Calu3 (cell line): ENCODE results near the gene TENM4. TPM values are rescaled to one million over a fixed set of nuclear protein-coding genes. Genes with fewer than 3 reads are reported as not detected.

Experiments
- BruUV-seq: library from RNA; stranded (reverse); fragments of 400-500 nt; replicated peaks from 2 replicates; lab custom pipeline; 2021; lab: Mats Ljungman, UMichigan
- CTCF ChIA-PET: fragments of 300-600 bp; sonication (Branson Sonifier 250); formaldehyde crosslinking; loops from one replicate; lab custom pipeline; 2022; ENCODE audit warnings: antibody characterized with exemption; lab: Charles Lee
- DNase-seq: peaks from one replicate; pipeline ENCODE4 v3.0.0; 2022
- H3K27ac Mint-ChIP-seq: one replicate; pipeline ENCODE4 v1.8.0; 2022; ENCODE audit warnings: mixed read lengths; ENCODE audit not compliant: unreplicated experiment
- H3K27me3 Mint-ChIP-seq: one replicate; pipeline ENCODE4 v1.8.0; 2022; ENCODE audit warnings: mixed read lengths; ENCODE audit not compliant: unreplicated experiment
- H3K36me3 Mint-ChIP-seq: one replicate; pipeline ENCODE4 v1.8.0; 2022; ENCODE audit warnings: mild to moderate bottlenecking, moderate library complexity, mixed read lengths; ENCODE audit not compliant: insufficient read depth, unreplicated experiment
- H3K4me1 Mint-ChIP-seq: one replicate; pipeline ENCODE4 v1.8.0; 2022; ENCODE audit warnings: mild to moderate bottlenecking, low read depth, mixed read lengths; ENCODE audit not compliant: unreplicated experiment
- H3K4me3 Mint-ChIP-seq: one replicate; pipeline ENCODE4 v1.8.0; 2022; ENCODE audit warnings: mild to moderate bottlenecking, low read depth, moderate library complexity, mixed read lengths; ENCODE audit not compliant: unreplicated experiment
- H3K9me3 Mint-ChIP-seq: one replicate; pipeline ENCODE4 v1.8.0; 2022; ENCODE audit warnings: low read depth, mixed read lengths; ENCODE audit not compliant: unreplicated experiment
- CTCF ChIP-seq: fragments of 200-600 bp; IDR thresholded peaks from one replicate; pipeline ENCODE4 v1.8.0; 2022; ENCODE audit warnings: antibody characterized with exemption; ENCODE audit not compliant: unreplicated experiment
- intact Hi-C: fragments of 100-400 bp; cut with micrococcal nuclease; formaldehyde crosslinking; loops from one replicate; pipeline ENCODE4 v1.10.0; 2022; ENCODE audit not compliant: unreplicated experiment
- total RNA-seq: library from RNA; stranded (reverse); gene quantifications from 2 replicates; pipeline ENCODE4 v1.2.3, GENCODE V29; 2022

The TENM4 gene
- total RNA-seq, 1 experiment from 2014 or later, result not detected

DNA sequence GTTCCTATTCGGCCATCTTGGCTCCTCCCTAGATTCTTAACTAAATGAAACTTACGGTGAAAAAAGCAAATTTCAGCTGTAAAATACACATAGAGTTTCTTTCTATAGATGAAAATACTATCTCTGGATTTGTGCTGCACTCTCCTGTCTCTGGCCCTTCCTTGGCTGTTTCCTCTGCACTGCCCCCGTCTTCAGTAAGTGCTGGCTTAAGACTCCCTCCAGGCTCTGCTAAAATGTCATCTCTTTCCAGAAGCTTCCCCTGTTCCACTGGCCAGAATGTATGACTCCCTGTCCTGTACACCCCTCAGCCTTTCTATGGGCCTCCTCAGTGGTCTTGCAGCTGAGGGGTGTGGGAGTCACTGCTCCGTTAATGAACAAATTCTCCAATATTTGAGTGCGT is 757.1 kb downstream of the TENM4 start:
- no peak for TF ChIP-seq CTCF
- intact Hi-C loops, result no loop called here
- BruUV-seq, result no TSS peak
- Mint-ChIP-seq H3K27me3 (peaks cover 44% of the 10 kb centered on the region), H3K4me3 (peak overlapping the region; percentile 43), H3K36me3 (no peaks in the 10 kb centered on the region), H3K4me1 (no peaks in the 10 kb centered on the region), H3K9me3 (no peaks in the 10 kb centered on the region), H3K27ac (no peak overlapping the region)
- no peak for DNase-seq
- CTCF ChIA-PET, result no interaction called here

- intact Hi-C loops, result no loop called here
- DNase-seq, result no peak
- Mint-ChIP-seq H3K4me1 (no peaks in the 10 kb centered on the region), H3K4me3 (no peak overlapping the region), H3K27ac (no peak overlapping the region), H3K9me3 (no peaks in the 10 kb centered on the region), H3K36me3 (no peaks in the 10 kb centered on the region), H3K27me3 (peaks cover 21% of the 10 kb centered on the region)
- no TSS peak for BruUV-seq
- TF ChIP-seq CTCF, result no peak
- CTCF ChIA-PET, result no interaction called here
Observed at GRCh38 chr11:78676026-78676557, 764.7 kb downstream of the TENM4 start.

- Mint-ChIP-seq H3K4me3 (no peak overlapping the region), H3K27me3 (peaks cover 22% of the 10 kb centered on the region), H3K9me3 (no peaks in the 10 kb centered on the region), H3K36me3 (no peaks in the 10 kb centered on the region), H3K4me1 (no peaks in the 10 kb centered on the region), H3K27ac (no peak overlapping the region)
- TF ChIP-seq CTCF, result no peak
- BruUV-seq, result no TSS peak
- intact Hi-C loops, result no loop called here
- CTCF ChIA-PET, result interaction anchor here (0.9 to 1.1 kb wide), 2 partner anchors 15 to 27 kb away, joined by 3 read pairs; no protein-coding TSS in a partner anchor
- no peak for DNase-seq
Observed at GRCh38 chr11:78672850-78673620, 767.8 kb downstream of the TENM4 start.

DNA sequence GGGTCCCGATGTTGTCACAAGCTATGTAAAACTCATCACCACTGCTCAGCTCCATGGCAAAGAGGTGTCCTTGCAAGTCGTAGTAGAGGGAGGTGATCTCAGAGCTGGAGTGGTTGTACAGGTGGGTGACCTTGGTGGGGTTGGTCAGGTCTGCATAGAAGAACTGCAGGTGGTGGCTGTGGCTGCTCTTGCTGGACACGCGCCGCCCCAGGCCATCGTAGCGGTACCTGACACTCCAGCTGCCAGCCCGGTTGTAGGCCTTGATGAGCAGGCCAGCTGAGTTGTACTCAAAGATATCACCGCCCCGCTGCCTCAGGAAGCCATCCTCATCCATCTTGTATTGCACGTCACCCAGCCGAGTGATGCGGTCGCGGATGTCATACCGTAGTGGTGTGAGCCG is 771.6 kb downstream of the TENM4 start:
- BruUV-seq, result no TSS peak

More for the DNA sequence above, 771.6 kb downstream of the TENM4 start:
- TF ChIP-seq CTCF, result no peak
- Mint-ChIP-seq H3K27ac (no peak overlapping the region), H3K36me3 (no peaks in the 10 kb centered on the region), H3K4me1 (no peaks in the 10 kb centered on the region), H3K4me3 (no peak overlapping the region), H3K27me3 (peaks cover 41% of the 10 kb centered on the region), H3K9me3 (no peaks in the 10 kb centered on the region)
- intact Hi-C loops, result no loop called here
- CTCF ChIA-PET, result no interaction called here
- DNase-seq, result no peak
